ENCODE data around the gene FUT9.

The FUT9 gene

GRCh38 chr6:96074006-96074405 lies 58.2 kb downstream of the FUT9 start:
- DNase-seq = no peak

GRCh38 chr6:96075826-96076225 lies 60.1 kb downstream of the FUT9 start:
- no peak for DNase-seq

- no peak for DNase-seq
Observed at GRCh38 chr6:96086745-96087144, 71.0 kb downstream of the FUT9 start.

GRCh38 chr6:96089173-96089572 lies 73.4 kb downstream of the FUT9 start:
- no peak for DNase-seq

GRCh38 chr6:96094077-96094476 lies 78.3 kb downstream of the FUT9 start:
- DNase-seq = no peak

- no peak for DNase-seq
Observed at GRCh38 chr6:96099069-96099468, 83.3 kb downstream of the FUT9 start.

GRCh38 chr6:96101564-96101963 lies 85.8 kb downstream of the FUT9 start:
- DNase-seq = no peak

- DNase-seq = no peak
Observed at GRCh38 chr6:96104910-96105309, 89.1 kb downstream of the FUT9 start.

GRCh38 chr6:96110878-96111277 lies 95.1 kb downstream of the FUT9 start:
- DNase-seq = no peak

- DNase-seq = no peak
Observed at GRCh38 chr6:96116674-96117073, 100.9 kb downstream of the FUT9 start.

- DNase-seq = no peak
Observed at GRCh38 chr6:96124778-96125177, 109.0 kb downstream of the FUT9 start.

- DNase-seq = no peak
Observed at GRCh38 chr6:96138406-96138805, 122.6 kb downstream of the FUT9 start.

- no peak for DNase-seq
Observed at GRCh38 chr6:96142142-96142541, 126.4 kb downstream of the FUT9 start.

- DNase-seq = no peak
Observed at GRCh38 chr6:96150431-96150830, 134.7 kb downstream of the FUT9 start.

GRCh38 chr6:96151707-96152106 lies 135.9 kb downstream of the FUT9 start:
- DNase-seq = no peak

GRCh38 chr6:96152114-96152708 lies 136.4 kb downstream of the FUT9 start:
- no peak for DNase-seq

GRCh38 chr6:96153775-96154174 lies 138.0 kb downstream of the FUT9 start:
- peak; percentile 17 for DNase-seq

GRCh38 chr6:96156425-96156824 lies 140.7 kb downstream of the FUT9 start:
- no peak for DNase-seq

- DNase-seq = no peak
Observed at GRCh38 chr6:96157018-96157565, 141.3 kb downstream of the FUT9 start.

- no peak for DNase-seq
Observed at GRCh38 chr6:96162711-96163120, 146.9 kb downstream of the FUT9 start.

GRCh38 chr6:96164802-96165201 lies 149.0 kb downstream of the FUT9 start:
- DNase-seq = no peak

- no peak for DNase-seq
Observed at GRCh38 chr6:96171112-96171511, 155.3 kb downstream of the FUT9 start.

GRCh38 chr6:96184798-96185197 lies 169.0 kb downstream of the FUT9 start:
- no peak for DNase-seq

- no peak for DNase-seq
Observed at GRCh38 chr6:96186094-96186493, 170.3 kb downstream of the FUT9 start.

- no peak for DNase-seq
Observed at GRCh38 chr6:96186516-96187195, 170.9 kb downstream of the FUT9 start.

All from NCI-H1694 (cell line).